Sigmoid colon (tissue), 3 donors: Measurements from ENCODE around the gene PTPRB.
A peak's percentile ranks its signal among the peaks of the same experiment; 100 is the strongest.

Source experiments
- CTCF ChIP-seq, 4 experiments: fragments of 450-650 bp in 3 of 4; fragments of 200-600 bp in 1 of 4; IDR thresholded peaks; one replicate each; pipeline ENCODE4 v1.5.1; 2016 to 2019; ENCODE audit warnings: antibody characterized with exemption in 4 of 4, mild to moderate bottlenecking in 3 of 4, moderate library complexity in 2 of 4
- POLR2A ChIP-seq, 2 donors: fragments of 450-650 bp; IDR thresholded peaks; one replicate each; pipeline ENCODE4 v1.6.1; 2016; ENCODE audit warnings: antibody characterized with exemption in 2 of 2, mild to moderate bottlenecking in 2 of 2, moderate library complexity in 2 of 2

GRCh38 chr12:70576341-70577282 lies 60.6 kb downstream of the PTPRB start:
- TF ChIP-seq CTCF (IDR thresholded peaks at IDR 0.05), result peak; percentile 32 to 72 (median 68)
- no peak for TF ChIP-seq POLR2A (IDR thresholded peaks at IDR 0.05)
